Astrocyte (in vitro differentiated cells and primary cell): ENCODE results near the gene TRIM67.

ENCODE experiments used
- EZH2 ChIP-seq: IDR thresholded peaks from 2 replicates; pipeline ENCODE4 v1.6.1; 2012; ENCODE audit warnings: mild to moderate bottlenecking, low read length, inconsistent platforms; ENCODE audit not compliant: insufficient read depth
- TF ChIP-seq, protein P1 (sequence below): IDR thresholded peaks from 2 replicates; pipeline ENCODE4 v1.5.1; 2011; ENCODE audit warnings: low read depth, mild to moderate bottlenecking, inconsistent platforms, low read length, moderate library complexity; ENCODE audit not compliant: insufficient read depth

DNA sequence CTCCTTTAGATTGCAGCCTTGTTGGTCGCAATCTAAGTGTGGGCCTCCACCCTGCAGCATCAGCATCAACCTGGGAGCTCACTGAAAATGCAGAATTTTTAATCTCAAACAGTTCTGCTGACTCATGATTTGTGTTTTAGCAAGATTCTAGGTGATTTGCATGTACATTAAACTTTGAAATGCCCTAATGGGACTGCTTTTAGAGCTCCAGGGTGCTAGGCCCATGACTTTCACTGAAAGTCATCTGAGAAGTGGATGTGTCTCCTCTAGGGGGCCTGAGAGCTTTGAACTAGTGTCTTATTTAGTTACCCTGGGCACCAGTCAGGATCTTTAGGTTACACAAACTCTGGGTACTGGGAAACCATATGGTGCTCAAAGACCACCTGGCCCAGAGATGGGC, 9.0 kb downstream of the TRIM67 start:
- TF ChIP-seq, protein P1, sequence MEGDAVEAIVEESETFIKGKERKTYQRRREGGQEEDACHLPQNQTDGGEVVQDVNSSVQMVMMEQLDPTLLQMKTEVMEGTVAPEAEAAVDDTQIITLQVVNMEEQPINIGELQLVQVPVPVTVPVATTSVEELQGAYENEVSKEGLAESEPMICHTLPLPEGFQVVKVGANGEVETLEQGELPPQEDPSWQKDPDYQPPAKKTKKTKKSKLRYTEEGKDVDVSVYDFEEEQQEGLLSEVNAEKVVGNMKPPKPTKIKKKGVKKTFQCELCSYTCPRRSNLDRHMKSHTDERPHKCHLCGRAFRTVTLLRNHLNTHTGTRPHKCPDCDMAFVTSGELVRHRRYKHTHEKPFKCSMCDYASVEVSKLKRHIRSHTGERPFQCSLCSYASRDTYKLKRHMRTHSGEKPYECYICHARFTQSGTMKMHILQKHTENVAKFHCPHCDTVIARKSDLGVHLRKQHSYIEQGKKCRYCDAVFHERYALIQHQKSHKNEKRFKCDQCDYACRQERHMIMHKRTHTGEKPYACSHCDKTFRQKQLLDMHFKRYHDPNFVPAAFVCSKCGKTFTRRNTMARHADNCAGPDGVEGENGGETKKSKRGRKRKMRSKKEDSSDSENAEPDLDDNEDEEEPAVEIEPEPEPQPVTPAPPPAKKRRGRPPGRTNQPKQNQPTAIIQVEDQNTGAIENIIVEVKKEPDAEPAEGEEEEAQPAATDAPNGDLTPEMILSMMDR, result no peak
- no peak for TF ChIP-seq EZH2
